Cardiac fibroblast (primary cell): ENCODE measurements around the gene GRID2.
"Not testable (repeated sequence)": the region's sequence is repeated elsewhere in the genome, so short reads cannot be mapped to it uniquely, and the experiment has no call there.

ENCODE experiments used
- DNase-seq, 2 donors: peaks; one replicate each; pipeline versions ENCODE4 v3.0.0 to v3.0.0-alpha.2; 2010; ENCODE audit warnings: low read depth in 2 of 2
- H3K4me3 ChIP-seq, 2 donors: replicated peaks in 1 of 2; 1 replicate in 1 of 2; 2 replicates in 1 of 2; pipeline ENCODE4 v1.5.1; 2011; ENCODE audit warnings: low read depth in 2 of 2, low read length in 2 of 2, mild to moderate bottlenecking in 2 of 2, moderate library complexity in 1 of 2
- CTCF ChIP-seq: IDR thresholded peaks from one replicate; pipeline ENCODE4 v1.5.1; 2011; ENCODE audit warnings: low read depth, mild to moderate bottlenecking, low read length, inconsistent platforms

GRID2 gene

GRCh38 chr4:93346840-93347239 lies 1043.1 kb downstream of the GRID2 start:
- no peak overlapping the region for H3K4me3 ChIP-seq
- DNase-seq = no peak
- TF ChIP-seq CTCF = no peak

- DNase-seq = no peak
- H3K4me3 ChIP-seq = no peak overlapping the region
- TF ChIP-seq CTCF = no peak
Observed at GRCh38 chr4:93348896-93349295, 1045.1 kb downstream of the GRID2 start.

GRCh38 chr4:93351846-93352245 lies 1048.1 kb downstream of the GRID2 start:
- no peak for DNase-seq
- H3K4me3 ChIP-seq = no peak overlapping the region

GRCh38 chr4:93355411-93355810 lies 1051.6 kb downstream of the GRID2 start:
- no peak for DNase-seq
- H3K4me3 ChIP-seq = no peak overlapping the region
- TF ChIP-seq CTCF = no peak

More at GRCh38 chr4:93351846-93352245, 1048.1 kb downstream of the GRID2 start:
- TF ChIP-seq CTCF = no peak

GRCh38 chr4:93359586-93359985 lies 1055.8 kb downstream of the GRID2 start:
- DNase-seq = no peak
- TF ChIP-seq CTCF = no peak

GRCh38 chr4:93366169-93366755 lies 1062.5 kb downstream of the GRID2 start:
- not testable (repeated sequence) for H3K4me3 ChIP-seq, DNase-seq

More at GRCh38 chr4:93359586-93359985, 1055.8 kb downstream of the GRID2 start:
- H3K4me3 ChIP-seq = no peak overlapping the region

- TF ChIP-seq CTCF = no peak
- H3K4me3 ChIP-seq = no peak overlapping the region
- no peak for DNase-seq
Observed at GRCh38 chr4:93368968-93369367, 1065.2 kb downstream of the GRID2 start.
